Adipose tissue (tissue), 3 donors: ENCODE data around the gene MYO5A. TPM values are rescaled to one million over a fixed set of nuclear protein-coding genes. Genes with fewer than 3 reads are reported as not detected.

Experiments used
- H3K27ac ChIP-seq: one replicate; pipeline ENCODE4 v1.5.1; 2013; ENCODE audit warnings: low read depth, low read length
- WGBS, 3 donors: extraction: QIAGEN DNeasy Blood & Tissue Kit; methylation state at CpG; one replicate each; pipeline ENCODE4 v1.1.7; 2013; 5-methylcytosine and 5-hydroxymethylcytosine counted together
- polyA plus RNA-seq, 3 donors: library from polyadenylated mRNA; stranded (reverse); fragments of 200-250 nt; gene quantifications; one replicate each; pipeline ENCODE4 v1.2.3, GENCODE V29; 2013
- donor health status: healthy with polysubstance abuse.
- donor health status: Bipolar disorder and iron deficiency.
- donor health status: healthy.

Gene MYO5A
- polyA plus RNA-seq, 3 donors, result 3.0 to 10.1 (median 9.1) TPM

DNA sequence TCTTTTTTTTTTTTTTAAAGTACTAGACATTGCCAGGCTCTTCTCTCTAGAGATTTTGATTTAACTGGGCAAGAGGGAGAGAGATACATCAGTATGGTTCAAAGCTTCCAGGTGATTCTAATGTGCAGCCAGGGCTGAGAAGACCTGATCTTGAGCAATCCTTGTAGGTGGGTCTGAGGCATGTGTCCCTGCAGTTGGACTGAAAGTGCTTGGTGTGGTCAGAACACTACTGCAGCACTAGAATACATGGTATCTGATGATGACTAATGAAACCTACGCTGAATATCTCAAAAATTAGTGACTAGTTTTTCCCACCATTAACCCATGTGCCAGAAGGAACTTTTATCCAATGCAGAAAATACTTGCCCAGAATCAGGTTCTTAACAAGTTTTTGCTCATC is 198.7 kb downstream of the MYO5A start:
- 41 to 92% (median 89%) methylated on average over 1 of the region's 1 CpG for WGBS, 3 donors
- no peak overlapping the region for H3K27ac ChIP-seq

DNA sequence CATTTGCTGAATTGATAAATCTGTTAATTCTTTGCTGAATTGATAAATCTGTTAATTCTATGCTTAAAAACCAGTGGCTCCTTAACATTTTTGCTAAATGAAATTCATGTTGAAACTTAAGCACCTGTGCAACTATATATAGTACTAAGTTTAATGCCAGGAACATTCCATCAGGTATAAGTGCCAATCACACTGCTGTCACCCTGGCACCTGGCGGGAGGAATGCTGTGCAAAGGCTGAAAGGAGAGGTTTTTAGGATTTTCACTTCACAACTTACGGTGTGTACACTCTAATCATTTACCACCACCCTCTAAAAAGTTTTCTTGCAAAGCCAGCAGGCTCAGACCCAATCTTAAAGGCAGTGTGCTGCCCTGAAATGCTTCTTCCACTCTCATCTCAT is 199.5 kb downstream of the MYO5A start:
- 39 to 97% (median 93%) methylated on average over 2 of the region's 2 CpGs for WGBS, 3 donors
- no peak overlapping the region for H3K27ac ChIP-seq

DNA sequence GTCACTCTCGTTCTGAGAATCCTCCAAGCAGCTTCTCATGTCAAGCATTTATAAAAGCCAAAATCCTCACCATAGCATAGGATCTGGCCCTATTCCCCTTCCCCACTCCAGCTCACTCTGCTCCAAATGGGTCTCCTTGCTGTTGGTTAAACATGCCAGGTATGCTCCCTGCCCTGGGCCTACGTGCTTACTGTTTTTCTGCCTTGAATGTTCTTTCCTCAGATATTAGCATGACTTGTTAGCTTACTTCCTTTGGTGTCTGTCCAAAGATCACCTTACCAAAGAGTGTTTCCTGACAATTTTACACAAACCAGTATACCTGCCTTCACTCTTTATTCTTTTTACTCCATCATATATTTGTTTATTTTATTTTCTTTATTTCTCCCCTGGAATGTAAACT is 200.0 kb downstream of the MYO5A start:
- H3K27ac ChIP-seq, result no peak overlapping the region

DNA sequence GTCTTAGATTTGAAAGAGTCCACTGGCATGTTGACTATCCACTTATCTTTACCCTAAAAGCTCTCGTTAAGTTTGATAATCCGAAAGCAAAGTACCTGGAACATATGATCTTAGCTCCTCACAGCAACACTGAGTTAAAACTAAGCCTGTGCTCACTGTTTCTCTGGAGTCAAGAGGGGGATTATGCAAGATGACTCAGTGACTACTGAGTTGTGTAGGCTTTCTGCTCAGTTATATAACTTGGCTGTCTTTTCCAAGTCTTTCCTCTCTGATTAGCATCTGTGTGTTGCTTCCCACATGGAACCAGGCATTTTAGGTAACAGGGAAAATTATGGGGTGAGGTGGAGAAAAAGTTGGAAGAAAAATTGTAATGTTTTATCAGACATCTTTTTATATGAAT is 201.9 kb downstream of the MYO5A start:
- WGBS, 3 donors, result 64 to 82% (median 81%) methylated on average over 2 of the region's 2 CpGs
- no peak overlapping the region for H3K27ac ChIP-seq

More for the DNA sequence above, 200.0 kb downstream of the MYO5A start:
- 61 to 89% (median 73%) methylated on average over 2 of the region's 2 CpGs for WGBS, 3 donors

DNA sequence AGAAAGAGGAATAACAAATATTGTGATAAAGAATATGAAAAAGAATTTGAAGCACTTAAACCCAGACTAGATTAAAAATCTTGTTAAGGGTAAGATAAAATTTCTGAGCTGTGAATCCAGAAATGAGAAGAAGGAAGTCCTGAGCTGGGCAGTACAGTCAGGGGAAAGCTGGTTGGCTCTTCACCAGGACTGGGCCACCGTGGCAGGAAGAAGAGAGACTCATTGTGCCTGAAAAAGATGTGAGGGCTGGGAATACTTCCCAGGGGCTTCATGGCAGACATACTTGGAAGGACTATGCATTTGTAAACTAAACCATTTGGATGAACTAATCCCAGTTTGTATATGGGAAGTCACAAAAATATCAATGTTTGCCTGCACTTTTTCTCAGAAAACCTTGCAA is 204.6 kb downstream of the MYO5A start:
- no peak overlapping the region for H3K27ac ChIP-seq
- 0 to 79% (median 33%) methylated on average over 1 of the region's 1 CpG for WGBS, 3 donors

DNA sequence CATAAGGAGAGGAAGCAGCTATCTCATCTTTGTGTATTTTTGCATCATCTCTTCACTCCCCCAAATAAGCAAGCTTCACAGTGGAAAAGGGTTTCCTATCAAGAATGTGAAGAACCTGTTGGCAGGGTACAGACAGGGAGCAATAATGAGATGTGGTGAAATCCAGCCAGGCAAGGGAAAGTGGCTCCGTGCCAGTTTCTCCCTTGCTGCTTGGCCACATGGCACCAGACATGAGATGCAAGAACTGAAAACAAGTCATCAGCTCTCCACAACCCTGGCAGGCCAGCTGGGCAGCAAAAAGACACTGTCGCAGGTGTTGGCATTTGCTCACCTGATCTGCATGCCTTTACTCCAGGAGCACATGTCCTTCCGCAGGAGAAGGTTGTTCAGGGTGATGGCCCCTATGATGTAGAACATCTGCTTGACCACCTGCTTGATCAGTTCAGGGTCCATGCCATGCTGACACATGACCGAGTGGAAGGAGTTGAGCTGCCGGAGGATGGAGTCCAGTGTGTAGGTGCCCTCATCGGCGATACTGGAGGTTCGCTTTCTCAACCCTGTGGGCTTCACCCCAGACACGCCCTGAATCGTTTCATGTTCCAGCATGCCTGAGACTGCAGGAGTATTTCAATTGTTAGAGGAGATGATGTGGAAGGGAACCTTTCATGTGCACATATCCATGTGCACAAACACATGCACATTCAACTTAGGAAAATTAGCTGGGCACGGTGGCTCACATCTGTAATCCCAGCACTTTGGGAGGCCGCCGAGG is 209.8 kb downstream of the MYO5A start:
- 91 to 95% (median 95%) methylated on average over 13 of the region's 13 CpGs for WGBS, 3 donors
- no peak overlapping the region for H3K27ac ChIP-seq

DNA sequence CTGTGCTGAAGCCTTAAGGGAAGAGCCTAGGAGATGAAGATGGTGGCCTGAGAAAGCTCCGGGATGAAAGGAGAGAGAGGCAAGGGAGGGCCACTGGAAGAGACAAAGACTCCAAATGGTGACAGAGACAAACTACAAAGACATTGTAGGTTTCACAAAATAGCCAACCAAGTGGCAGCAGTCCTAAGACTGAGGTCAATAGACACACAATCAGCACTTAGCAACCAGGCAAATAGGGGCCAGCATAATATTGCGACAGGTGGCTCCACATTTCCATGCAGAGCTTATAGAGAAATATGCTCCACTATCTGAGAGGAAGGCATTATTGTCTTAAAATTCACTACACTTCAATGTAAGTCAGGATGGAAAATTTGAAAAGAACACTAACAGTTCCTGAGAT is 211.0 kb downstream of the MYO5A start:
- no peak overlapping the region for H3K27ac ChIP-seq
- 95 to 99% (median 98%) methylated on average over 2 of the region's 2 CpGs for WGBS, 3 donors

DNA sequence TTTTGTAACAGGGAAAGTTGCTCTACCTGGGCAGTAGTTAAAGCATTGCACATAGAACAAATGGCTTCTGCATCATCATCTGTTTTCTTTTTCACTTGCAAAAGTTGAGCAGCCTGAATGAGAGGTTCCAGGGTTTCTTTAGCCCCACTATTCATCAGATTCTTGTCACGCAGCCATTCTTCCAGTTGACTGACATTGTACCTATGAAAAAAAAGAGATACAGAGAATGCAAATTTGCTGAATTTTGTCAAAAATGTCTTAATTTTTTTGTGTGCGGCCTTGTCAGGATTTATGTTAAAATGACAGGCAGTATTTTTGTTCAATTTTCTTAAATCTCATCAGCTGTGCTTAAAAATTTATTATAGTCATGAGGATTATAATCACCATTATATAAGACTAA is 211.7 kb downstream of the MYO5A start:
- WGBS, 3 donors, result 97 to 98% (median 98%) methylated on average over 2 of the region's 2 CpGs
- no peak overlapping the region for H3K27ac ChIP-seq

DNA sequence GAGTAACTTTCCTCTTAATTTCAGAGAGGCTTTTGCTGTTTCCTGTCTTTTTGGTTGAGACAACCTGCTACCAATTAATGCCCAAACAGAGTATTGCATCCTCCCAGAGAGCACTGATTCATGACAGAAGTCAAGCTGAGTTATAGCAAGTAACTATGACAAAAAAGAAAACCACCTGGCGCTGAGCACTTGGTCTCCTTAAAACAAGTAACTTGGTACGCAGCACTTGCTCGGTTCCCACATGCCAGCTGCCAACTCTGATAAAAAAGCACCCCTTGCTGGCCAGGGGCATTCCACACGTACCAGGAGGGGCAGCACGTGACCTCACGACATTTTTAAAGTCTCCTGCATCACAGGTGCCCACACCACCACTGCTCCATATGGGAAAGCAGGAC is 219.5 kb downstream of the MYO5A start:
- H3K27ac ChIP-seq, result no peak overlapping the region
- WGBS, 3 donors, result 44 to 94% (median 87%) methylated on average over 6 of the region's 6 CpGs

DNA sequence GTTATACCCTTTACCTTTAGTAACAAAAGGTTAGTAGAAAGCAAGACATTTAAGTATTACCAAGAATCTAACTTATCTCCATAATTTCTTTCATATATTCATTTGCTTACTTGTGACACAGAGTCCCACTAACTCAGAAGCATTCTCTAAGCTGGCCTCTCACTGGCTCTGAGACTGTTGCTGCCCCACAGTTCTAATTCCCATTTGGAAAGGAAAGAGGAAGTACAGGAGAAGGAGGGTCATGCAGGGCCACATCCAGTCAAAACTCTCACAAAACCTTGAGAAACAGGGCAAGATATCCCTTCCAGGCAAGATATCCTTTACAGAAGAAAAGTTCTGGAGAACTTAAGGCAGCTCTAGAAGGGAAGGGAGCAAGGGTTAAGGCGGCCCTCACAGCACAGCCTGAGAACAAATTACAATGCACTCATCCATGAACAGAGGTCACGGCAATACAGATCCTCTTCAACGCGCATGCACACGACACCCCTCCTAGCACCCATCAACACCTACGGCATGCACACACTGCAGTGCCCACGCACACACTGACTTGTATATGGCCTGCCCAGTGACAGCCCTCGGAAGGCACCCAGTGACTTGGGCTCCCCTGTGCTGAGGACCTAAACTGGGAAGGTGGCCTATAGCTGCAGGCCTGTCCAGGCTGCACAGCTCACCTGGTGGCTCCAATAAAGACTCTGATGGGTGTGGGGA is 220.1 kb downstream of the MYO5A start:
- H3K27ac ChIP-seq, result no peak overlapping the region
- 72 to 82% (median 79%) methylated on average over 8 of the region's 8 CpGs for WGBS, 3 donors

DNA sequence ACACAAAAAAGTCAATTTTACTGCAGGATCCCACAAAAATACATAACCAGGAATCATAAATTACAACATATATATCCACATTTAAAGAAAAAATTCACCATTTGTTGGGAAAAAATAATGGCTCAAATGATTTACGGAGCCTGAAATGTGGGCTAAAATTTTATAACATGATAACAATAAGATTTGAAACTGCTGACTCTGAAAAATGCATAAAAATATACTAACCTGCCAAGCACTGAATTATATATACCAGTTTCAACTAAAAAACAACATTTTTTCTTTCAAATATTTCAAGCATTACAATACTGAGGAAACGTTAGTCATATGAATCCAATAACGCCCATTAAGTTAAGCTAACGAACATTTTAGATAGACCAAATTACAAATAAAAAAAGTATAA is 220.8 kb downstream of the MYO5A start:
- 93 to 96% (median 95%) methylated on average over 4 of the region's 4 CpGs for WGBS, 3 donors
- H3K27ac ChIP-seq, result no peak overlapping the region

DNA sequence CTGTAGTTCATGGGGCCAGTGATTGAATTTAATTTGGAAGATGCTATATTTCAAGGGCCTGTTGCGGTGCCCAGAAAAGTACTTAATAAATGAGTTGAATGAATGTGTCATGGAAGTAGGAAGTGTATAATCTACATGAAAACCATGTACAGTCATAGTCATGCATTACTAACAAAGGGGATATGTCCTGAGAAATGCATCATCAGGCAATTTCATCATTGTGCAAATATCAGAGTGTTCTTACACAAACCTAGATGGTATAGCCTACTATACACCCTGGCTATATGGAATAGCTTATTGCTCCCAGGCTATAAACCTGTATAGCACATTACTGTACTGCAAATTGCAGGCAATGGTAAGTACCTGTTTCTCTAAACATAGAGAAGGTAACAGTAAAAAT is 222.4 kb downstream of the MYO5A start:
- H3K27ac ChIP-seq, result no peak overlapping the region
- 50 to 97% (median 61%) methylated on average over 1 of the region's 1 CpG for WGBS, 3 donors

DNA sequence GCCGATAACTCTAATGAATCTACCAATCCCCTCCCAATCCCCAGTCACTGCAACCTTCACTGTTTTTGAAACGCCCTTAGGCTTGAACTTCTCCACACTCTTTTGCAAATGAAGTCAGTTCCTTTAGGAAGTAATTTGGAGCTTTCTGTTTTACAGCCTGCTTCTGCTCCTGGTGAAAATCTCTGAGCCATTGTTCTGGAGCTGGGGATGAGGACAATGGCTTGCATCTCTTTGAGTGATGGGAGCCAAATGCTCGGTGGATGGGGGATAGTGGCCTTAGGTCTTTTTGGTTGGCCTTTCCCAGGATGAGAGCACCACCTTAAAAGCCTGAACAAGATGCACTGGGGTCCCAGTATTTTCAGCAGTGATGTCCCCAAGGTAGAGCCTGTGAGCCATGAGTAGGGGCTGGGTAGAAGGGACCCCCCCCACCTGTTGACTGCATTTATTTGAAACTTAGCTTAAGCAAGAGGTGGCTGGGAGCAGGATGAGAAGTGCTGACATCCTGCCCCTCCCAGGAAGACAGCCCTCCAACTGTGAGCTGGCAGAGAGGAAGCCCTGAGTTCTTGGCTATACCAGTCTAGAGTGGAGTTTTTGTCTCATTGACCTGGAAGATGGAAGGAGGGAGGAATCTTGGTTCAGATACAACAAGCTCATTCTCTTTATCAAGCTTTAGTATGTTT is 225.4 kb downstream of the MYO5A start:
- H3K27ac ChIP-seq, result no peak overlapping the region
- 59 to 82% (median 64%) methylated on average over 3 of the region's 3 CpGs for WGBS, 3 donors

DNA sequence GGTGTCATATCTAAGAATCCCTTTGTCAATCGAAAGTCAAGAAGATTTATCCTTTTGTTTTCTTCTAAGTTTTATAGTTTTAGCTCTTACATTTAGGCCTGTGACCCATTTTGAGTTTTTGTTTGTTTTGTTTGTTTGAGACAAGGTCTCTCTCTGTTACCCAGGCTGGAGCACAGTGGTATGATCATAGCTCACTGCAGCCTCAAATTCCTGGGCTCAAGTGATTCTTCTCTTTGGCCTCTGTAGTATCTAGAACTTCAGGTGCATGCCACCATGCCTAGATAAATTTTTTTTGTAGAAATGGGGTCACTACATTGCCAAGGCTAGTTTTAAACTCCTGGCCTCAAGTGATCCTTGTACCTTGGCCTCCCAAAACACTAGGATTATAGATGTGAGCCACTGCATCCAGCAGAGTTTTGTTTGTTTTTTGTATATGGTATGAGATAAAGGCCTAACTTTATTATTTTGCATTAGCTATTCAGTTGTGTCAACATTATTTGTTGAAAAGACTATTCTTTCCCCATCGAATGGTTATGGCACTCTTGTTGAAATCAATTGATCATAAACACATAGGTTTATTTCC is 227.3 kb downstream of the MYO5A start:
- WGBS, 3 donors, result 81 to 97% (median 93%) methylated on average over 2 of the region's 2 CpGs
- no peak overlapping the region for H3K27ac ChIP-seq

DNA sequence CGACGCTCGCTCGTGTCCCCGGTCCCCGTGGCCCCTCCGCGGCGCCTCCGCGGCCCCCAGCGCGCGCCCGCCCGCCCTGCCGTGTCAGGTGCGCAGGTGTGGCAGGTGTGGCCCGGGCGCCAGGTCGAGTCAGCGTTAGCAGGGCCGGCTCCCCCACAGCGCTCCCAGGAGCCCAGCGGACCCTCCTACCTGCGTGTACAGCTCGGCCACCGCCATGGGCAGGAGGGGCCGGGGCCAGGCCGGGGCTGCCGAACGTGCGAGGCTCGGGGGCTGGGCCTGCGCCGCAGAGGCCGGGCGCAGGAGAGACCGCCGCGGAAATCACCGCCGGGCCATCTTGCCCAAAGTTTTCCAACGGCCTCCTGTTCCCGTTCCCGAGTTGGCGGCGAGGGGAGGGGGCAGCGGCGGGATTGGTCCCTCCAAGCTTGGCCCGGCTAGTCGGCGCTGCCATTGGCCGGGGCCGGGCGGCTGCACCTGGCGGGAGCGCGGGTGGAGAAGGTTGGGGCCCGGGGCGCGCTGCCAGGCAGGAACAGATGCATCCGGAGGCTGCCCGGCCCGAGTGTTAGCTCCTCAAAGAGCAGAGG is 233.2 kb downstream of the MYO5A start, which contains the start of gene MYO5C:
MYO5C (minus strand) TSS at position 384 of the 581 bp plus-strand sequence; CDS start at position 216, 168 bp downstream.
- H3K27ac ChIP-seq, result no peak within 1 kb of the TSS
- WGBS, 3 donors, result 0 to 1% (median 1%) methylated on average over 54 to 65 of the region's 65 CpGs

DNA sequence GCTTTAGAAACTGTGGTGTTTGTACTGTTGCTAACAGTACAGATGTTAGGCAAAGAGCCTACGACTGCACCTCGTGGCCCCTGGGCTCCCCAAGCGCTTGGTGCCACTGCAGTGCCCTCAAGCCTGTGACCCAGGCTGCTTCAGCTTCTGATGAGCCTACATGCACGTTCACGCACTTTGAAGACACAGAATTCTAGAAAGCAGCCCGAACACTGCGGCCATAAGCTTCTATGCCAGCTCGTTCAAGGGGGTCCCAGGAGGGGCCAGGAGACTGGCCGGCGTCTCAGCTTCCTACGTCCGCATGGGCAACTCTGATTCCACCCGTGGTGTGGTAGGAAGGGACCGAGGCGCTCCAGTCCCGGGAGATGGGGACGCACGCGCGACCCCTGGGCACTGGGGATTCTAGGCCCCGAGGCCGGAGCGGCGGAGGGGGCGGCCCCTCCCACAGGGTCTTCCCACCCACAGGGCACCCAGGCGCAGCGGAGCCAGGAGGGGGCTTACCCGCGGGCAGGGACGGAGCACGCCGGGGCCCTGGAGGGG is 233.7 kb downstream of the MYO5A start:
- whole genome bisulfite sequencing, 3 donors, result 2 to 5% (median 4%) methylated on average over 28 to 32 of the region's 32 CpGs
- no peak overlapping the region for H3K27ac ChIP-seq

DNA sequence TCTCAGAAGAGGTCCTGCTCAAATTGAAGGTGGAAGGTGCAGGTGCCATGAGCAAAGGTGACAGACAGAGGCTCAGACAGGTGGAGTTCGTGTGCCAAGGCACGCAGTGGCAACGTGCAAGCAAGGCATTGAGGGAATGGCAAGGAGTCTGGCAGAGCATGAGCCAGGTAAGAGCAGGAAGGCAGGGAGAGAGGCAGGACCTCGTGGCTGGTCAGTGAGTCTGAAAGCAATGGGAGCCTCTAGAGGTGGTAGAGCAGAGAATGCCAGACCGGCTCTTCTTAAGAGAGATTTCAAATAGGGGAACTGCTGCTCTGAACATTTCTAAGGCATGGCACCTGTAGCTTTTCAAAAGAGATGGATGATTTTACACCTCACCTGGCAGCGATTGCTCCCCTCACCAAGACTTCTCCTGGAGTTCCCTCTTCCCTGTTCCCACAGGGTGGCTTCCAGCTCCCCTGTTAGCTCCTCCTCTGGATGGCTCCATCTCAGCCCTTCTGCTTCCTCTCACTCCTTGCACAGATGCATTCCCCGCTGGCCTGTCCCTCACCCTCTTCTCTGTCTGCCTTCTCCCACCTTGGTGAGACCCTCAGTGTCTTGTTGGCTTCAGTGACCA is 235.8 kb downstream of the MYO5A start:
- 33 to 72% (median 66%) methylated on average over 7 of the region's 7 CpGs for WGBS, 3 donors
- H3K27ac ChIP-seq, result no peak overlapping the region

DNA sequence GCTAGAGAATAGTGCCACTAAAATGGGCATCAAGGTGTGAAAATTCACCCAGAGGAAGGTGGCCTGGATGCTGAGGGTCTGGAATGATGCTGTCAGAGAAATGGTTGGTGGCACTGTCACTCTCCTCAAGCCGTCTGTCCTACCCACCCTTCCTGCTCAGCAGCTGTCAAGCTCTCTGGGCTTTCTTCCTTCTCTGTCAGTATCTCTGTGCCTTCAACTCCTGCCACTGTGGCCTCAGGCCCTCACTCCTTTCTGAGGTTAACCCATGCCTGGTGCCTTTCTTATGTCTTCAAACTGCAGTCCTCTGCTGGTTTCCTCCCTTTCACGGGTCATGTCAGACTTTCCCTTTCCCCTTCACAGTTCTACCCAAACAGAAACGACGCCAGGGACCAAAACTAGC is 237.5 kb downstream of the MYO5A start:
- 41 to 66% (median 63%) methylated on average over 4 of the region's 4 CpGs for WGBS, 3 donors
- no peak overlapping the region for H3K27ac ChIP-seq
